NCI-H2227 (cell line): ENCODE data around the gene CRISP1.
"Not testable (repeated sequence)": the region's sequence is repeated elsewhere in the genome, so short reads cannot be mapped to it uniquely, and the experiment has no call there.

Experiments used
- DNase-seq: peaks from one replicate; lab custom pipeline; 2025; ENCODE audit not compliant: unreplicated experiment; lab: John Stamatoyannopoulos, UW

CRISP1 gene

GRCh38 chr6:49866485-49866943 lies at the start of gene CRISP1:
Gene CRISP1, minus strand, starts transcription at chr6:49866535. Its CDS starts 9,135 bp downstream, at chr6:49857400.
- DNase-seq: no peak

- peak; percentile 3 for DNase-seq
These were observed 48.7 kb upstream of the CRISP1 start for GRCh38 chr6:49915035-49915434.

- no peak for DNase-seq
These were observed 47.5 kb upstream of the CRISP1 start for GRCh38 chr6:49913636-49914375.

- no peak for DNase-seq
These were observed 45.9 kb upstream of the CRISP1 start for GRCh38 chr6:49912196-49912595.

GRCh38 chr6:49911252-49911651 lies 44.9 kb upstream of the CRISP1 start:
- no peak for DNase-seq

GRCh38 chr6:49909563-49909962 lies 43.2 kb upstream of the CRISP1 start:
- DNase-seq: no peak

- no peak for DNase-seq
These were observed 40.2 kb upstream of the CRISP1 start for GRCh38 chr6:49906526-49906925.

GRCh38 chr6:49905296-49905695 lies 39.0 kb upstream of the CRISP1 start:
- DNase-seq: no peak

GRCh38 chr6:49902856-49903255 lies 36.5 kb upstream of the CRISP1 start:
- no peak for DNase-seq

GRCh38 chr6:49898904-49899566 lies 32.7 kb upstream of the CRISP1 start:
- DNase-seq: no peak

GRCh38 chr6:49895553-49895952 lies 29.2 kb upstream of the CRISP1 start:
- not testable (repeated sequence) for DNase-seq

GRCh38 chr6:49892280-49892679 lies 25.9 kb upstream of the CRISP1 start:
- no peak for DNase-seq

GRCh38 chr6:49890988-49891387 lies 24.7 kb upstream of the CRISP1 start:
- DNase-seq: no peak

- DNase-seq: no peak
These were observed 22.6 kb upstream of the CRISP1 start for GRCh38 chr6:49888742-49889431.

- DNase-seq: no peak
These were observed 2.7 kb upstream of the CRISP1 start for GRCh38 chr6:49868951-49869529.

- DNase-seq: no peak
These were observed 10.1 kb downstream of the CRISP1 start for GRCh38 chr6:49856282-49856681.

- no peak for DNase-seq
These were observed 11.1 kb downstream of the CRISP1 start for GRCh38 chr6:49855221-49855620.

GRCh38 chr6:49852975-49853374 lies 13.4 kb downstream of the CRISP1 start:
- no peak for DNase-seq

GRCh38 chr6:49849213-49849907 lies 17.0 kb downstream of the CRISP1 start:
- DNase-seq: peak; percentile 71

- no peak for DNase-seq
These were observed 18.7 kb downstream of the CRISP1 start for GRCh38 chr6:49847673-49848072.

GRCh38 chr6:49847014-49847413 lies 19.3 kb downstream of the CRISP1 start:
- DNase-seq: no peak
